CD14-positive monocyte (primary cell): ENCODE measurements around the gene CA10. TPM values are rescaled to one million over a fixed set of nuclear protein-coding genes. Genes with fewer than 3 reads are reported as not detected.

Experiments used
- DNase-seq, 3 donors: peaks; one replicate each; pipeline ENCODE4 v3.0.0-alpha.2; 2011 to 2022
- H2AFZ ChIP-seq: 2 replicates; pipeline ENCODE4 v1.6.0; 2012; ENCODE audit warnings: mild to moderate bottlenecking, low read depth, low read length, inconsistent platforms; ENCODE audit not compliant: insufficient read depth, poor library complexity, severe bottlenecking
- H3K27ac ChIP-seq, 2 donors: 1 replicate in 1 of 2; 2 replicates in 1 of 2; pipeline ENCODE4 v1.5.1; 2012 to 2013; ENCODE audit warnings: low read length in 2 of 2, control low read depth in 1 of 2, inconsistent platforms in 1 of 2, low read depth in 1 of 2, mild to moderate bottlenecking in 1 of 2
- H3K27me3 ChIP-seq, 2 donors: one replicate each; pipeline versions ENCODE4 v1.6.0 to v1.6.1; 2011 to 2013; ENCODE audit warnings: low read length in 2 of 2; ENCODE audit not compliant: control insufficient read depth in 2 of 2, insufficient read depth in 2 of 2
- H3K36me3 ChIP-seq, 2 donors: replicated peaks in 1 of 2; 1 replicate in 1 of 2; 2 replicates in 1 of 2; pipeline versions ENCODE4 v1.5.1 to v1.6.1; 2012 to 2013; ENCODE audit warnings: low read length in 2 of 2, control low read depth in 1 of 2, inconsistent platforms in 1 of 2, mild to moderate bottlenecking in 1 of 2; ENCODE audit not compliant: insufficient read depth in 2 of 2, control insufficient read depth in 1 of 2
- H3K4me1 ChIP-seq, 2 donors: 1 replicate in 1 of 2; 2 replicates in 1 of 2; pipeline versions ENCODE4 v1.5.1 to v1.6.1; 2012 to 2013; ENCODE audit warnings: low read length in 2 of 2, control low read depth in 1 of 2, inconsistent platforms in 1 of 2, mild to moderate bottlenecking in 1 of 2, moderate library complexity in 1 of 2; ENCODE audit not compliant: insufficient read depth in 2 of 2, control insufficient read depth in 1 of 2
- H3K4me2 ChIP-seq: replicated peaks from 2 replicates; pipeline ENCODE3; 2012; ENCODE audit warnings: low read length, moderate library complexity, mild to moderate bottlenecking; ENCODE audit not compliant: poor library complexity, severe bottlenecking; ENCODE audit errors: extremely low read depth
- H3K4me3 ChIP-seq, 3 experiments: fragments of 200-600 bp in 1 of 3; sonication (generic) in 1 of 3; replicated peaks in 1 of 3; 1 replicate in 2 of 3; 2 replicates in 1 of 3; pipeline ENCODE4 v1.5.1; 2011 to 2013; ENCODE audit warnings: low read length in 3 of 3, mild to moderate bottlenecking in 3 of 3, control low read depth in 2 of 3, low read depth in 2 of 3, inconsistent platforms in 1 of 3, moderate library complexity in 1 of 3
- H3K79me2 ChIP-seq: 2 replicates; pipeline ENCODE4 v1.6.0; 2012; ENCODE audit warnings: mild to moderate bottlenecking, control low read depth, inconsistent platforms, low read length, moderate library complexity; ENCODE audit not compliant: insufficient read depth
- H3K9ac ChIP-seq: 2 replicates; pipeline ENCODE4 v1.6.0; 2017; ENCODE audit warnings: low read length, mild to moderate bottlenecking; ENCODE audit not compliant: insufficient read depth, poor library complexity, severe bottlenecking
- H3K9me3 ChIP-seq, 2 donors: replicated peaks in 1 of 2; 1 replicate in 1 of 2; 2 replicates in 1 of 2; pipeline versions ENCODE4 v1.5.1 to v1.6.1; 2012 to 2013; ENCODE audit warnings: low read length in 2 of 2, control low read depth in 1 of 2; ENCODE audit not compliant: control insufficient read depth in 1 of 2, insufficient read depth in 1 of 2
- H4K20me1 ChIP-seq: 2 replicates; pipeline ENCODE4 v1.6.0; 2012; ENCODE audit warnings: mild to moderate bottlenecking, low read length, control low read depth, moderate library complexity; ENCODE audit not compliant: insufficient read depth
- H3K27ac Mint-ChIP-seq, 7 donors: one replicate each; pipeline ENCODE4 v1.8.0; 2020; ENCODE audit warnings: mild to moderate bottlenecking in 7 of 7, mixed read lengths in 7 of 7, moderate library complexity in 6 of 7, inconsistent platforms in 2 of 7
- H3K27me3 Mint-ChIP-seq, 3 donors: one replicate each; pipeline ENCODE4 v1.8.0; 2021 to 2022; ENCODE audit warnings: low read depth in 3 of 3, mild to moderate bottlenecking in 3 of 3, mixed read lengths in 3 of 3, moderate library complexity in 3 of 3, inconsistent platforms in 1 of 3
- H3K36me3 Mint-ChIP-seq, 2 donors: one replicate each; pipeline ENCODE4 v1.8.0; 2020; ENCODE audit warnings: mixed read lengths in 2 of 2, inconsistent platforms in 1 of 2, mild to moderate bottlenecking in 1 of 2
- H3K4me1 Mint-ChIP-seq: one replicate; pipeline ENCODE4 v1.8.0; 2020; ENCODE audit warnings: mild to moderate bottlenecking, mixed read lengths
- H3K4me3 Mint-ChIP-seq, 2 donors: one replicate each; pipeline ENCODE4 v1.8.0; 2020; ENCODE audit warnings: mild to moderate bottlenecking in 2 of 2, mixed read lengths in 2 of 2, moderate library complexity in 1 of 2
- H3K9me3 Mint-ChIP-seq, 7 donors: one replicate each; pipeline ENCODE4 v1.8.0; 2020 to 2022; ENCODE audit warnings: mixed read lengths in 7 of 7, mild to moderate bottlenecking in 6 of 7, moderate library complexity in 6 of 7, inconsistent platforms in 2 of 7
- WGBS: methylation state at CpG from one replicate; pipeline ENCODE4 v1.1.5; 2013; ENCODE audit warnings: missing lambda C conversion rate; ENCODE audit not compliant: insufficient coverage; 5-methylcytosine and 5-hydroxymethylcytosine counted together
- intact Hi-C, 2 donors: fragments of 100-400 bp; cut with micrococcal nuclease; formaldehyde crosslinking; loops; one replicate each; pipeline versions ENCODE4 v1.15.0 to v1.15.1; 2023
- polyA plus RNA-seq, 3 donors: library from polyadenylated mRNA; depleted of rRNA in 1 of 3; unstranded in 2 of 3; stranded (reverse) in 1 of 3; fragments of 300-500 nt in 2 of 3; fragments of >200 nt in 1 of 3; fragmentation: Illumina TruSeq in 2 of 3; gene quantifications; 1 replicate in 2 of 3; 2 replicates in 1 of 3; pipeline ENCODE4 v1.2.3, GENCODE V29; 2012 to 2021
- TF ChIP-seq, protein P1 (sequence below): fragments of 200-600 bp; IDR thresholded peaks from one replicate; pipeline ENCODE4 v1.8.0; 2022; ENCODE audit warnings: antibody characterized with exemption, mild to moderate bottlenecking

The CA10 gene
- polyA plus RNA-seq, 3 donors: not detected

- H3K4me1 ChIP-seq: no peaks in the 10 kb centered on the region
- H3K79me2 ChIP-seq: no peaks in the 10 kb centered on the region
- TF ChIP-seq, protein P1, sequence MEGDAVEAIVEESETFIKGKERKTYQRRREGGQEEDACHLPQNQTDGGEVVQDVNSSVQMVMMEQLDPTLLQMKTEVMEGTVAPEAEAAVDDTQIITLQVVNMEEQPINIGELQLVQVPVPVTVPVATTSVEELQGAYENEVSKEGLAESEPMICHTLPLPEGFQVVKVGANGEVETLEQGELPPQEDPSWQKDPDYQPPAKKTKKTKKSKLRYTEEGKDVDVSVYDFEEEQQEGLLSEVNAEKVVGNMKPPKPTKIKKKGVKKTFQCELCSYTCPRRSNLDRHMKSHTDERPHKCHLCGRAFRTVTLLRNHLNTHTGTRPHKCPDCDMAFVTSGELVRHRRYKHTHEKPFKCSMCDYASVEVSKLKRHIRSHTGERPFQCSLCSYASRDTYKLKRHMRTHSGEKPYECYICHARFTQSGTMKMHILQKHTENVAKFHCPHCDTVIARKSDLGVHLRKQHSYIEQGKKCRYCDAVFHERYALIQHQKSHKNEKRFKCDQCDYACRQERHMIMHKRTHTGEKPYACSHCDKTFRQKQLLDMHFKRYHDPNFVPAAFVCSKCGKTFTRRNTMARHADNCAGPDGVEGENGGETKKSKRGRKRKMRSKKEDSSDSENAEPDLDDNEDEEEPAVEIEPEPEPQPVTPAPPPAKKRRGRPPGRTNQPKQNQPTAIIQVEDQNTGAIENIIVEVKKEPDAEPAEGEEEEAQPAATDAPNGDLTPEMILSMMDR: no peak
- no peaks in the 10 kb centered on the region for H3K4me1 Mint-ChIP-seq
- H3K4me2 ChIP-seq: no peak overlapping the region
- peaks cover 0 to 1% (median 0%) of the 10 kb centered on the region in 3 donors for H3K27me3 Mint-ChIP-seq
- no peaks in the 10 kb centered on the region for H3K27me3 ChIP-seq
- no peak for DNase-seq
- H3K27ac Mint-ChIP-seq: no peak overlapping the region
- intact Hi-C loops: no loop called here
- no peaks in the 10 kb centered on the region for H4K20me1 ChIP-seq
- H3K27ac ChIP-seq: no peak overlapping the region
- H2AFZ ChIP-seq: no peak overlapping the region
- no peaks in the 10 kb centered on the region for H3K36me3 Mint-ChIP-seq
- 88% methylated on average over 5 of the region's 5 CpGs for WGBS
- H3K4me3 Mint-ChIP-seq: no peak overlapping the region
- H3K9me3 ChIP-seq: no peaks in the 10 kb centered on the region
- H3K9me3 Mint-ChIP-seq: peaks cover 0 to 12% (median 0%) of the 10 kb centered on the region in 7 donors
- no peak overlapping the region for H3K4me3 ChIP-seq
- no peak overlapping the region for H3K9ac ChIP-seq
- H3K36me3 ChIP-seq: no peaks in the 10 kb centered on the region
Observed at GRCh38 chr17:51682115-51682514, 476.4 kb downstream of the CA10 start.

DNA sequence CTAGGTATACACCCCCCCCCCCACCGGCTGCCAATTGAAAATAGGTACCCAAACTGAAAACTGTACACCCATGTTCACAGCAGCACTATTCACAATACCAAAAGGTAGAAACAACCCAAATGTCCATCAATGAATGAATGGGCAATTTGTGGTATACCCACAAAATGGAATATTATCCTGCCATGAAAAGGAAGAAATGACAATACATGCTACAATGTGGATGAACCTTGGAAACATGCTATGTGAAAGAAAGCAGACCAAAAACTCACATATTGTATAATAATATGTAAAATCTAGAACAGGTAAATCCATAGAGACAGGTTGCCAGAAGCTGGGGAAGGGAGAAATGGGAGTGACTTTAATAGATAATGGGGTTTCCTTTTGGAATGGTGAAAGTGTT lies 480.6 kb downstream of the CA10 start:
- TF ChIP-seq, protein P1: no peak
- Mint-ChIP-seq H3K4me1 (no peaks in the 10 kb centered on the region), H3K4me3 (no peak overlapping the region), H3K27me3 (peaks cover 0 to 3% (median 2%) of the 10 kb centered on the region in 3 donors), H3K27ac (no peak overlapping the region), H3K36me3 (no peaks in the 10 kb centered on the region), H3K9me3 (peaks cover 0 to 8% (median 0%) of the 10 kb centered on the region in 7 donors)
- no CpG with 5 or more reads among the region's 1 CpG for WGBS
- Histone ChIP-seq H3K79me2 (no peaks in the 10 kb centered on the region), H3K27ac (no peak overlapping the region), H2AFZ (no peak overlapping the region), H3K4me1 (no peaks in the 10 kb centered on the region), H3K27me3 (no peaks in the 10 kb centered on the region), H3K36me3 (no peaks in the 10 kb centered on the region), H3K9ac (no peak overlapping the region), H4K20me1 (no peaks in the 10 kb centered on the region), H3K4me3 (no peak overlapping the region), H3K9me3 (no peaks in the 10 kb centered on the region), H3K4me2 (no peak overlapping the region)
- DNase-seq: no peak
- intact Hi-C loops: loop anchor here in 1 of 2 donors (1.0 kb wide), 1 partner anchor 12 kb away; no protein-coding TSS in a partner anchor
